Measurements from ENCODE around the gene TPCN1. TPM values are rescaled to one million over a fixed set of nuclear protein-coding genes. Genes with fewer than 3 reads are reported as not detected.

The TPCN1 gene
- total RNA-seq, 1 donor from 2014 or later: 8.4 TPM

GRCh38 chr12:113253532-113254285, 32.4 kb downstream of the TPCN1 start:
- no peak for DNase-seq (ENCODE audit: low spot score)
- Mint-ChIP-seq H3K27me3 (ENCODE audit: unreplicated experiment) (peaks cover 1% of the 10 kb centered on the region), H3K4me3 (ENCODE audit: unreplicated experiment) (no peak overlapping the region), H3K4me1 (ENCODE audit: unreplicated experiment) (no peaks in the 10 kb centered on the region), H3K27ac (ENCODE audit: unreplicated experiment) (no peak overlapping the region), H3K9me3 (ENCODE audit: unreplicated experiment) (no peaks in the 10 kb centered on the region), H3K36me3 (ENCODE audit: low read depth, unreplicated experiment) (peaks cover 1% of the 10 kb centered on the region)
- TF ChIP-seq CTCF (IDR thresholded peaks at IDR 0.05; ENCODE audit: unreplicated experiment): no peak

- Mint-ChIP-seq H3K4me3 (ENCODE audit: unreplicated experiment) (no peak overlapping the region), H3K36me3 (ENCODE audit: low read depth, unreplicated experiment) (no peaks in the 10 kb centered on the region), H3K9me3 (ENCODE audit: unreplicated experiment) (no peaks in the 10 kb centered on the region), H3K27ac (ENCODE audit: unreplicated experiment) (no peak overlapping the region), H3K27me3 (ENCODE audit: unreplicated experiment) (no peaks in the 10 kb centered on the region), H3K4me1 (ENCODE audit: unreplicated experiment) (peaks cover 2% of the 10 kb centered on the region)
- no peak for DNase-seq (ENCODE audit: low spot score)
- TF ChIP-seq CTCF (IDR thresholded peaks at IDR 0.05; ENCODE audit: unreplicated experiment): no peak
Observed at GRCh38 chr12:113254298-113254697, 33.0 kb downstream of the TPCN1 start.

GRCh38 chr12:113257564-113257963, 36.3 kb downstream of the TPCN1 start:
- Mint-ChIP-seq H3K4me3 (ENCODE audit: unreplicated experiment) (no peak overlapping the region), H3K27me3 (ENCODE audit: unreplicated experiment) (no peaks in the 10 kb centered on the region), H3K27ac (ENCODE audit: unreplicated experiment) (no peak overlapping the region), H3K4me1 (ENCODE audit: unreplicated experiment) (peaks cover 20% of the 10 kb centered on the region), H3K9me3 (ENCODE audit: unreplicated experiment) (no peaks in the 10 kb centered on the region), H3K36me3 (ENCODE audit: low read depth, unreplicated experiment) (no peaks in the 10 kb centered on the region)
- no peak for TF ChIP-seq CTCF (IDR thresholded peaks at IDR 0.05; ENCODE audit: unreplicated experiment)
- no peak for DNase-seq (ENCODE audit: low spot score)

GRCh38 chr12:113260127-113260526, 38.9 kb downstream of the TPCN1 start:
- no peaks in the 10 kb centered on the region for H3K9me3 Mint-ChIP-seq (ENCODE audit: unreplicated experiment)
- no peak overlapping the region for H3K4me3 Mint-ChIP-seq (ENCODE audit: unreplicated experiment)
- no peaks in the 10 kb centered on the region for H3K27me3 Mint-ChIP-seq (ENCODE audit: unreplicated experiment)
- no peak overlapping the region for H3K27ac Mint-ChIP-seq (ENCODE audit: unreplicated experiment)
- no peaks in the 10 kb centered on the region for H3K36me3 Mint-ChIP-seq (ENCODE audit: low read depth, unreplicated experiment)
- DNase-seq (ENCODE audit: low spot score): no peak
- no peak for TF ChIP-seq CTCF (IDR thresholded peaks at IDR 0.05; ENCODE audit: unreplicated experiment)
- H3K4me1 Mint-ChIP-seq (ENCODE audit: unreplicated experiment): peaks cover 20% of the 10 kb centered on the region

GRCh38 chr12:113260636-113261300, 39.5 kb downstream of the TPCN1 start:
- Mint-ChIP-seq H3K4me1 (ENCODE audit: unreplicated experiment) (peaks cover 20% of the 10 kb centered on the region), H3K4me3 (ENCODE audit: unreplicated experiment) (no peak overlapping the region), H3K36me3 (ENCODE audit: low read depth, unreplicated experiment) (no peaks in the 10 kb centered on the region), H3K9me3 (ENCODE audit: unreplicated experiment) (no peaks in the 10 kb centered on the region), H3K27me3 (ENCODE audit: unreplicated experiment) (no peaks in the 10 kb centered on the region), H3K27ac (ENCODE audit: unreplicated experiment) (no peak overlapping the region)
- TF ChIP-seq CTCF (IDR thresholded peaks at IDR 0.05; ENCODE audit: unreplicated experiment): no peak
- no peak for DNase-seq (ENCODE audit: low spot score)

Data from endothelial cell (in vitro differentiated cells).